Naive B cell (primary cell): ENCODE results near the gene VRK1. TPM values are rescaled to one million over a fixed set of nuclear protein-coding genes. Genes with fewer than 3 reads are reported as not detected.
A peak's percentile ranks its signal among the peaks of the same experiment; 100 is the strongest.
"Not testable (repeated sequence)": the region's sequence is repeated elsewhere in the genome, so short reads cannot be mapped to it uniquely, and the experiment has no call there.

Experiments
- ATAC-seq, 2 donors: fragments of 150-1000 bp; cut with Tn5 transposase; 2 replicates each; pipeline ENCODE4 v1.10.0; 2021; ENCODE audit warnings: low read depth in 2 of 2, mild to moderate bottlenecking in 2 of 2, moderate library complexity in 2 of 2
- DNase-seq: peaks from one replicate; pipeline ENCODE4 v3.0.0; 2022
- H3K27ac Mint-ChIP-seq, 6 donors: one replicate each; pipeline ENCODE4 v1.8.0; 2020 to 2022; ENCODE audit warnings: mild to moderate bottlenecking in 6 of 6, mixed read lengths in 6 of 6, moderate library complexity in 5 of 6, inconsistent platforms in 2 of 6
- H3K27me3 Mint-ChIP-seq, 3 donors: one replicate each; pipeline ENCODE4 v1.8.0; 2021 to 2022; ENCODE audit warnings: mixed read lengths in 3 of 3, mild to moderate bottlenecking in 1 of 3
- H3K36me3 Mint-ChIP-seq, 2 donors: one replicate each; pipeline ENCODE4 v1.8.0; 2020 to 2022; ENCODE audit warnings: mixed read lengths in 2 of 2, inconsistent platforms in 1 of 2, mild to moderate bottlenecking in 1 of 2
- H3K4me1 Mint-ChIP-seq, 3 donors: one replicate each; pipeline ENCODE4 v1.8.0; 2020 to 2022; ENCODE audit warnings: mixed read lengths in 3 of 3, inconsistent platforms in 1 of 3, mild to moderate bottlenecking in 1 of 3, moderate library complexity in 1 of 3
- H3K4me3 Mint-ChIP-seq, 8 donors: one replicate each; pipeline ENCODE4 v1.8.0; 2020 to 2022; ENCODE audit warnings: mild to moderate bottlenecking in 8 of 8, mixed read lengths in 8 of 8, moderate library complexity in 8 of 8, inconsistent platforms in 2 of 8
- H3K9me3 Mint-ChIP-seq, 7 donors: one replicate each; pipeline ENCODE4 v1.8.0; 2020 to 2022; ENCODE audit warnings: mixed read lengths in 7 of 7, mild to moderate bottlenecking in 5 of 7, inconsistent platforms in 2 of 7, moderate library complexity in 1 of 7
- polyA plus RNA-seq, 6 donors: library from polyadenylated mRNA; unstranded; fragments of 300-500 nt; fragmentation: Illumina TruSeq; gene quantifications; one replicate each; pipeline ENCODE4 v1.2.3, GENCODE V29; 2021; ENCODE audit warnings: low read depth in 6 of 6

The VRK1 gene
- polyA plus RNA-seq, 6 donors from 2014 or later = 55.6 to 81.2 (median 61.3) TPM

GRCh38 chr14:96883974-96884373 is 86.8 kb downstream of the VRK1 start:
- DNase-seq, H3K4me3 Mint-ChIP-seq, H3K9me3 Mint-ChIP-seq, H3K4me1 Mint-ChIP-seq, H3K27me3 Mint-ChIP-seq, ATAC-seq: not testable (repeated sequence)
- Mint-ChIP-seq H3K36me3 (peaks cover 7 to 22% of the 10 kb centered on the region in 2 donors), H3K27ac (peak overlapping the region in 1 of 6 donors; percentile 65)

GRCh38 chr14:96888158-96888557 is 91.0 kb downstream of the VRK1 start:
- H3K27me3 Mint-ChIP-seq = no peaks in the 10 kb centered on the region

GRCh38 chr14:96888593-96888992 is 91.4 kb downstream of the VRK1 start:
- no peak for DNase-seq
- Mint-ChIP-seq H3K27ac (no peak overlapping the region), H3K36me3 (peaks cover 0 to 7% of the 10 kb centered on the region in 2 donors), H3K9me3 (peaks cover 0 to 3% (median 0%) of the 10 kb centered on the region in 7 donors), H3K4me1 (peaks cover 0 to 5% (median 0%) of the 10 kb centered on the region in 3 donors), H3K27me3 (no peaks in the 10 kb centered on the region), H3K4me3 (no peak overlapping the region)
- no peak for ATAC-seq

More at GRCh38 chr14:96888158-96888557, 91.0 kb downstream of the VRK1 start:
- peak overlapping the region in 1 of 6 donors; percentile 4 for H3K27ac Mint-ChIP-seq
- no peak overlapping the region for H3K4me3 Mint-ChIP-seq
- H3K36me3 Mint-ChIP-seq = peaks cover 0 to 7% of the 10 kb centered on the region in 2 donors
- peaks cover 0 to 3% (median 0%) of the 10 kb centered on the region in 7 donors for H3K9me3 Mint-ChIP-seq
- H3K4me1 Mint-ChIP-seq = peaks cover 0 to 5% (median 0%) of the 10 kb centered on the region in 3 donors
- ATAC-seq = no peak
- no peak for DNase-seq

GRCh38 chr14:96889091-96889490 is 91.9 kb downstream of the VRK1 start:
- peaks cover 4 to 7% of the 10 kb centered on the region in 2 donors for H3K36me3 Mint-ChIP-seq
- peak overlapping the region in 1 of 6 donors; percentile 23 for H3K27ac Mint-ChIP-seq
- ATAC-seq = no peak

GRCh38 chr14:96893966-96894622 is 96.9 kb downstream of the VRK1 start:
- ATAC-seq (no peak), DNase-seq (no peak)
- no peaks in the 10 kb centered on the region for H3K9me3 Mint-ChIP-seq
- H3K27me3 Mint-ChIP-seq = no peaks in the 10 kb centered on the region
- H3K4me1 Mint-ChIP-seq = peaks cover 14 to 19% (median 16%) of the 10 kb centered on the region in 3 donors
- H3K36me3 Mint-ChIP-seq = peaks cover 0 to 16% of the 10 kb centered on the region in 2 donors
- H3K4me3 Mint-ChIP-seq = no peak overlapping the region
- no peak overlapping the region for H3K27ac Mint-ChIP-seq

More at GRCh38 chr14:96889091-96889490, 91.9 kb downstream of the VRK1 start:
- H3K4me3 Mint-ChIP-seq = no peak overlapping the region
- H3K9me3 Mint-ChIP-seq = peaks cover 0 to 3% (median 0%) of the 10 kb centered on the region in 7 donors
- peaks cover 0 to 9% (median 4%) of the 10 kb centered on the region in 3 donors for H3K4me1 Mint-ChIP-seq
- no peak for DNase-seq
- no peaks in the 10 kb centered on the region for H3K27me3 Mint-ChIP-seq

GRCh38 chr14:96894966-96895365 is 97.8 kb downstream of the VRK1 start:
- DNase-seq = no peak
- Mint-ChIP-seq H3K36me3 (peaks cover 0 to 16% of the 10 kb centered on the region in 2 donors), H3K27me3 (no peaks in the 10 kb centered on the region), H3K27ac (peak overlapping the region in 2 of 6 donors; percentile 31 to 65), H3K9me3 (no peaks in the 10 kb centered on the region), H3K4me1 (peaks cover 14 to 19% (median 16%) of the 10 kb centered on the region in 3 donors), H3K4me3 (no peak overlapping the region)
- ATAC-seq = no peak

- H3K4me1 Mint-ChIP-seq = peaks cover 14 to 19% (median 16%) of the 10 kb centered on the region in 3 donors
- DNase-seq = no peak
- H3K4me3 Mint-ChIP-seq = no peak overlapping the region
- H3K27me3 Mint-ChIP-seq = no peaks in the 10 kb centered on the region
- peaks cover 0 to 16% of the 10 kb centered on the region in 2 donors for H3K36me3 Mint-ChIP-seq
- H3K27ac Mint-ChIP-seq = peak overlapping the region in 1 of 6 donors; percentile 40
- no peaks in the 10 kb centered on the region for H3K9me3 Mint-ChIP-seq
- ATAC-seq = no peak
These were observed 98.6 kb downstream of the VRK1 start for GRCh38 chr14:96895658-96896271.

- no peak for ATAC-seq
- Mint-ChIP-seq H3K4me1 (peaks cover 19 to 29% (median 21%) of the 10 kb centered on the region in 3 donors), H3K36me3 (peaks cover 0 to 22% of the 10 kb centered on the region in 2 donors), H3K4me3 (no peak overlapping the region), H3K27ac (no peak overlapping the region), H3K27me3 (no peaks in the 10 kb centered on the region), H3K9me3 (no peaks in the 10 kb centered on the region)
- DNase-seq = no peak
These were observed 100.0 kb downstream of the VRK1 start for GRCh38 chr14:96897184-96897583.

GRCh38 chr14:96901227-96901626 is 104.0 kb downstream of the VRK1 start:
- Mint-ChIP-seq H3K4me1 (peaks cover 10 to 26% (median 23%) of the 10 kb centered on the region in 3 donors), H3K27me3 (no peaks in the 10 kb centered on the region), H3K36me3 (peaks cover 0 to 7% of the 10 kb centered on the region in 2 donors), H3K27ac (peak overlapping the region in 3 of 6 donors; percentile 9 to 43 (median 23)), H3K4me3 (no peak overlapping the region), H3K9me3 (peaks cover 0 to 2% (median 0%) of the 10 kb centered on the region in 7 donors)
- ATAC-seq (no peak), DNase-seq (no peak)

- no peaks in the 10 kb centered on the region for H3K27me3 Mint-ChIP-seq
- H3K9me3 Mint-ChIP-seq = peaks cover 0 to 3% (median 0%) of the 10 kb centered on the region in 7 donors
- H3K4me1 Mint-ChIP-seq = peaks cover 8 to 24% (median 22%) of the 10 kb centered on the region in 3 donors
- no peak overlapping the region for H3K27ac Mint-ChIP-seq
- ATAC-seq (no peak), DNase-seq (no peak)
- peaks cover 0 to 5% of the 10 kb centered on the region in 2 donors for H3K36me3 Mint-ChIP-seq
- H3K4me3 Mint-ChIP-seq = no peak overlapping the region
These were observed 104.8 kb downstream of the VRK1 start for GRCh38 chr14:96902004-96902403.

- no peak overlapping the region for H3K4me3 Mint-ChIP-seq
- no peaks in the 10 kb centered on the region for H3K27me3 Mint-ChIP-seq
- H3K36me3 Mint-ChIP-seq = peaks cover 5 to 7% of the 10 kb centered on the region in 2 donors
- peaks cover 14 to 32% (median 28%) of the 10 kb centered on the region in 3 donors for H3K4me1 Mint-ChIP-seq
- no peak for ATAC-seq
- no peak for DNase-seq
- H3K9me3 Mint-ChIP-seq = peaks cover 1 to 6% (median 4%) of the 10 kb centered on the region in 7 donors
- peak overlapping the region in 3 of 6 donors; percentile 35 to 55 (median 38) for H3K27ac Mint-ChIP-seq
These were observed 106.4 kb downstream of the VRK1 start for GRCh38 chr14:96903444-96904023.

- no peak for DNase-seq
- Mint-ChIP-seq H3K4me3 (no peak overlapping the region), H3K36me3 (peaks cover 6 to 13% of the 10 kb centered on the region in 2 donors), H3K4me1 (peaks cover 16 to 39% (median 31%) of the 10 kb centered on the region in 3 donors), H3K27ac (no peak overlapping the region), H3K9me3 (peaks cover 4 to 10% (median 7%) of the 10 kb centered on the region in 7 donors), H3K27me3 (no peaks in the 10 kb centered on the region)
- no peak for ATAC-seq
These were observed 107.0 kb downstream of the VRK1 start for GRCh38 chr14:96904201-96904600.

GRCh38 chr14:96905065-96905464 is 107.9 kb downstream of the VRK1 start:
- no peak for ATAC-seq
- Mint-ChIP-seq H3K27me3 (no peaks in the 10 kb centered on the region), H3K36me3 (peaks cover 14 to 22% of the 10 kb centered on the region in 2 donors), H3K27ac (no peak overlapping the region), H3K4me1 (peaks cover 16 to 43% (median 31%) of the 10 kb centered on the region in 3 donors), H3K9me3 (peaks cover 6 to 19% (median 15%) of the 10 kb centered on the region in 7 donors), H3K4me3 (no peak overlapping the region)
- no peak for DNase-seq
